Mesenchymal stem cell (in vitro differentiated cells and primary cell): ENCODE results near the gene LGALS9C.
"Not testable (repeated sequence)": the region's sequence is repeated elsewhere in the genome, so short reads cannot be mapped to it uniquely, and the experiment has no call there.

ENCODE experiments used
- DNase-seq: peaks from one replicate; pipeline ENCODE4 v3.0.0-alpha.2; 2013
- H2AFZ ChIP-seq: one replicate; pipeline ENCODE4 v1.6.1; 2013; ENCODE audit warnings: low read depth, mild to moderate bottlenecking, control low read depth, inconsistent platforms, low read length, moderate library complexity
- H2AK5ac ChIP-seq: 2 replicates; pipeline ENCODE4 v1.6.1; 2013; ENCODE audit warnings: low read length, moderate library complexity, mild to moderate bottlenecking, inconsistent platforms; ENCODE audit not compliant: severe bottlenecking
- H2BK120ac ChIP-seq: one replicate; pipeline ENCODE4 v1.6.1; 2013; ENCODE audit warnings: low read depth, mild to moderate bottlenecking, inconsistent platforms, low read length, moderate library complexity
- H2BK12ac ChIP-seq, 2 experiments: one replicate each; pipeline ENCODE4 v1.6.1; 2013; ENCODE audit warnings: inconsistent platforms in 2 of 2, low read length in 2 of 2, mild to moderate bottlenecking in 2 of 2, moderate library complexity in 2 of 2, control low read depth in 1 of 2
- H2BK15ac ChIP-seq: one replicate; pipeline ENCODE4 v1.6.1; 2013; ENCODE audit warnings: mild to moderate bottlenecking, low read depth, inconsistent platforms; ENCODE audit not compliant: poor library complexity, severe bottlenecking
- H2BK5ac ChIP-seq: 2 replicates; pipeline ENCODE4 v1.6.1; 2013; ENCODE audit warnings: low read depth, mild to moderate bottlenecking, low read length, control low read depth, inconsistent platforms; ENCODE audit not compliant: poor library complexity, severe bottlenecking
- H3K14ac ChIP-seq, 2 experiments: one replicate each; pipeline ENCODE4 v1.6.1; 2013; ENCODE audit warnings: inconsistent platforms in 2 of 2, low read length in 2 of 2, control low read depth in 1 of 2, mild to moderate bottlenecking in 1 of 2, moderate library complexity in 1 of 2
- H3K18ac ChIP-seq, 2 experiments: one replicate each; pipeline ENCODE4 v1.6.1; 2013; ENCODE audit warnings: inconsistent platforms in 2 of 2, low read length in 2 of 2, control low read depth in 1 of 2, low read depth in 1 of 2, mild to moderate bottlenecking in 1 of 2
- H3K23ac ChIP-seq, 2 experiments: one replicate each; pipeline ENCODE4 v1.6.1; 2013; ENCODE audit warnings: inconsistent platforms in 2 of 2, low read length in 2 of 2, mild to moderate bottlenecking in 2 of 2, moderate library complexity in 2 of 2, control low read depth in 1 of 2
- H3K27ac ChIP-seq: 2 replicates; pipeline ENCODE4 v1.5.1; 2013; ENCODE audit warnings: mild to moderate bottlenecking, moderate library complexity, low read length, control low read depth, inconsistent platforms; ENCODE audit not compliant: poor library complexity, severe bottlenecking
- H3K27me3 ChIP-seq, 2 experiments: 2 replicates each; pipeline versions ENCODE4 v1.6.1 to v1.7.0; 2013; ENCODE audit warnings: low read length in 2 of 2, mild to moderate bottlenecking in 2 of 2, moderate library complexity in 2 of 2, control low read depth in 1 of 2, inconsistent platforms in 1 of 2; ENCODE audit not compliant: control insufficient read depth in 1 of 2, insufficient read depth in 1 of 2
- H3K36me3 ChIP-seq, 2 experiments: 2 replicates each; pipeline versions ENCODE4 v1.6.1 to v1.7.0; 2013; ENCODE audit warnings: low read length in 2 of 2, control low read depth in 1 of 2, inconsistent platforms in 1 of 2, low read depth in 1 of 2, mild to moderate bottlenecking in 1 of 2; ENCODE audit not compliant: insufficient read depth in 2 of 2, control insufficient read depth in 1 of 2
- H3K4ac ChIP-seq, 2 experiments: one replicate each; pipeline ENCODE4 v1.6.1; 2013; ENCODE audit warnings: inconsistent platforms in 2 of 2, low read length in 2 of 2, mild to moderate bottlenecking in 2 of 2, moderate library complexity in 2 of 2, control low read depth in 1 of 2, low read depth in 1 of 2
- H3K4me1 ChIP-seq: 2 replicates; pipeline ENCODE4 v1.6.1; 2013; ENCODE audit warnings: low read depth, low read length, control low read depth; ENCODE audit not compliant: control insufficient read depth, insufficient read depth
- H3K4me2 ChIP-seq: 2 replicates; pipeline ENCODE4 v1.6.1; 2013; ENCODE audit warnings: low read length, mild to moderate bottlenecking, inconsistent platforms; ENCODE audit not compliant: poor library complexity, severe bottlenecking
- H3K4me3 ChIP-seq, 2 experiments: 2 replicates each; pipeline versions ENCODE4 v1.5.1 to v1.7.0; 2013; ENCODE audit warnings: low read length in 2 of 2, mild to moderate bottlenecking in 2 of 2, control low read depth in 1 of 2, low read depth in 1 of 2; ENCODE audit not compliant: insufficient read depth in 1 of 2
- H3K79me1 ChIP-seq: replicated peaks from 2 replicates; pipeline ENCODE4 v1.6.1; 2013; ENCODE audit warnings: mild to moderate bottlenecking, control low read depth, low read length, inconsistent platforms; ENCODE audit not compliant: poor library complexity, severe bottlenecking
- H3K9ac ChIP-seq: 2 replicates; pipeline ENCODE4 v1.7.0; 2013; ENCODE audit warnings: mild to moderate bottlenecking, low read length, moderate library complexity
- H3K9me3 ChIP-seq: 2 replicates; pipeline ENCODE4 v1.7.0; 2013; ENCODE audit warnings: mild to moderate bottlenecking, low read length; ENCODE audit not compliant: control insufficient read depth
- H4K8ac ChIP-seq: one replicate; pipeline ENCODE4 v1.6.1; 2013; ENCODE audit warnings: inconsistent platforms, mild to moderate bottlenecking, low read length, moderate library complexity
- H4K91ac ChIP-seq: one replicate; pipeline ENCODE4 v1.6.1; 2013; ENCODE audit warnings: mild to moderate bottlenecking, low read length, inconsistent platforms
- WGBS: methylation state at CpG from one replicate; pipeline ENCODE4 v1.1.7; 2013; ENCODE audit warnings: mixed read lengths; 5-methylcytosine and 5-hydroxymethylcytosine counted together

The LGALS9C gene

GRCh38 chr17:18508667-18509066, 32.1 kb downstream of the LGALS9C start:
- DNase-seq, H3K23ac ChIP-seq, H3K4ac ChIP-seq, H3K79me1 ChIP-seq, H3K27ac ChIP-seq, H3K4me3 ChIP-seq, H2BK5ac ChIP-seq, H3K27me3 ChIP-seq, H2BK15ac ChIP-seq, H3K4me1 ChIP-seq, H3K9ac ChIP-seq, H3K4me2 ChIP-seq, H3K18ac ChIP-seq, H3K9me3 ChIP-seq, H2AFZ ChIP-seq, H2AK5ac ChIP-seq, H3K36me3 ChIP-seq, H4K8ac ChIP-seq, H2BK12ac ChIP-seq, H3K14ac ChIP-seq, H2BK120ac ChIP-seq: not testable (repeated sequence)
- 74% methylated on average over 3 of the region's 3 CpGs for WGBS
- H4K91ac ChIP-seq = peak overlapping the region; percentile 75

DNA sequence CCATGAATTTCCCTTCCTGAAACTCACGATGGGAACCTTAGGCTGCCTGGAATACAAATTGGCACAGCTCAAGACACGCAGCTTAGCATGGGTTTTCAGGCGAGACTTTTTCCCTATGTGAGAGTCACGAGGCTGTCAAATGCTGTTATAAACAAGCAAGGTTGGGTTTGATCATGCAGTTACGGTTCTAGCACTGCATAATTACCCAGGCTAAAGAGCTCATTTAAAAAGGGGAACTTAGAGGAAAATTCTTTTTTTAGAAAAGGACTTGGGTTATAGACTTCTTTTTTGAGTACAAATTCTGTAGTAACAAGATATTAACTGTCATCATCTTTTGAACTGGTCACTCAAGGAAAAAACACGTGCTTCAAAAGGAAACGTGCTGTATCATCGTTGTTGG, 44.5 kb downstream of the LGALS9C start:
- H3K14ac ChIP-seq, H3K23ac ChIP-seq, H3K18ac ChIP-seq, H3K27ac ChIP-seq, H2BK15ac ChIP-seq, DNase-seq, H2BK12ac ChIP-seq, H3K9ac ChIP-seq, H3K36me3 ChIP-seq, H2BK5ac ChIP-seq, H2AFZ ChIP-seq, H3K9me3 ChIP-seq, H3K79me1 ChIP-seq, H4K91ac ChIP-seq, H4K8ac ChIP-seq, H2BK120ac ChIP-seq, H3K4me1 ChIP-seq, H3K4ac ChIP-seq, H2AK5ac ChIP-seq, H3K4me3 ChIP-seq, H3K27me3 ChIP-seq, H3K4me2 ChIP-seq: not testable (repeated sequence)
- whole genome bisulfite sequencing = no CpG with 5 or more reads among the region's 8 CpGs

DNA sequence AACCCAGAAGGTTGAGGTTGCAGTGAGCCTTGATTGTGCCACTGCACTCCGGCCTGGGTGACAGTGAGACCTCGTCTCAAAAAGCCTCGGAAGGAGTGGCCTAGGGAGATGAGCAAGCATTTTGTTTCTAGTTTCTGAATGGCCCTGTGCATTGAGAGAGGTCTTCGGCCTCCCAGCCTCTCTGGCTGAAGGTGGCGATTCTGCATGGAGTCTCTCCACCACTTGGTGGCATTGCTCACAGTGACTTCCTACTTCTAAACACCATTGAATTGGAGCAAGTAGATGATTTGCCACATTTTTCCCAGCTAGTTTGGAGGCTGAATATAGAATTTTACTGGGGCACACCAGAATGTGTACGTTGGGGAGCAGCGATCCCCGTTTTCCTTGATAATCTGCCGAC, 48.4 kb downstream of the LGALS9C start:
- H2BK12ac ChIP-seq, H3K4ac ChIP-seq, H2AFZ ChIP-seq, H3K4me1 ChIP-seq, H4K91ac ChIP-seq, H3K9me3 ChIP-seq, H2BK120ac ChIP-seq, H3K4me3 ChIP-seq, H3K27ac ChIP-seq, H2BK5ac ChIP-seq, H3K4me2 ChIP-seq, H3K79me1 ChIP-seq, H2AK5ac ChIP-seq, H2BK15ac ChIP-seq, H4K8ac ChIP-seq, H3K9ac ChIP-seq, H3K18ac ChIP-seq, H3K36me3 ChIP-seq, H3K14ac ChIP-seq, DNase-seq, H3K23ac ChIP-seq, H3K27me3 ChIP-seq: not testable (repeated sequence)
- WGBS = no CpG with 5 or more reads among the region's 9 CpGs

DNA sequence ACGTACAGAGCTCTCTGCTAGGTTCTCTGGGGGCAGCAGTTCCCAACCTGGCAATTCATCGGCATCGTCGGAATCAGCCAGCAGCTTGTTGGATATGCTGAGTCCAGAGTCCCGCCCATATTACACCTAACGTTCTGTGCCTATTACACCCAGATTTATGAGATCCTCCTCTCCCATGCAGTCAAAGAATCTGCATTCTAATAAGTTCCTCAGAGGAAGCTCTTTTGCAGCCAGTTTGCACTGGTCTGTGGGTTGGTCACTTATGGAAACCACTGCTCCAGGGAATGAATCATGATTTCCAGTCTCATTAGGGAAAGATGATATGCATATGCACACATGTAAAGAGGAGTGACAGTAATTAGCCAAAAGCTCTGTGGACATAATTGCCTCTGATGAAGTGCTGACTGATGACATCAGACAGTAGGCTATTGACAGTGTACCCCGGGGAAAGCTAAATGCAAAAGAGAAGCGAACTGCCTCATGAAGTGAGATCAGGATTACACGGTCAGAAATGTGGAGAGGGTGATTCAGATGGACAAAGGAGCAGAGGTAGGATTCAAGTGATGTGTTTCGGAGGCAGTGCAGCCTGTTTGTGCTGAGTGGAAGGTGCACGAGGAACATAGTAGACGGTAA, 49.7 kb downstream of the LGALS9C start:
- H4K91ac ChIP-seq, H3K18ac ChIP-seq, H2AK5ac ChIP-seq, H3K14ac ChIP-seq, H2BK15ac ChIP-seq, H3K4me2 ChIP-seq, H3K27me3 ChIP-seq, H2BK120ac ChIP-seq, DNase-seq, H2AFZ ChIP-seq, H3K9ac ChIP-seq, H4K8ac ChIP-seq, H3K9me3 ChIP-seq, H3K36me3 ChIP-seq, H3K4me3 ChIP-seq, H3K23ac ChIP-seq, H3K27ac ChIP-seq, H3K4me1 ChIP-seq, H2BK12ac ChIP-seq, H3K79me1 ChIP-seq, H2BK5ac ChIP-seq, H3K4ac ChIP-seq: not testable (repeated sequence)
- no CpG with 5 or more reads among the region's 12 CpGs for WGBS
